ENCODE results near the gene BRAP.
"Not testable (repeated sequence)": the region's sequence is repeated elsewhere in the genome, so short reads cannot be mapped to it uniquely, and the experiment has no call there.

Gene BRAP

GRCh38 chr12:111672822-111673381, 12.9 kb downstream of the BRAP start:
- no peak for DNase-seq

- no peak for DNase-seq
Observed at GRCh38 chr12:111664961-111665865, 20.5 kb downstream of the BRAP start.

GRCh38 chr12:111664499-111664898, 21.3 kb downstream of the BRAP start:
- DNase-seq, result no peak

- DNase-seq, result no peak
Observed at GRCh38 chr12:111656016-111656415, 29.7 kb downstream of the BRAP start.

- no peak for DNase-seq
Observed at GRCh38 chr12:111655356-111655755, 30.4 kb downstream of the BRAP start.

GRCh38 chr12:111653596-111653995, 32.2 kb downstream of the BRAP start:
- DNase-seq, result no peak

- DNase-seq, result not testable (repeated sequence)
Observed at GRCh38 chr12:111652530-111652929, 33.2 kb downstream of the BRAP start.

- DNase-seq, result no peak
Observed at GRCh38 chr12:111650912-111651311, 34.8 kb downstream of the BRAP start.

GRCh38 chr12:111645433-111645832, 40.3 kb downstream of the BRAP start:
- DNase-seq, result no peak

- DNase-seq, result peak in 1 of 2 experiments; percentile 5
Observed at GRCh38 chr12:111643427-111643826, 42.3 kb downstream of the BRAP start.

- DNase-seq, result no peak
Observed at GRCh38 chr12:111642681-111643426, 42.9 kb downstream of the BRAP start.

- DNase-seq, result no peak
Observed at GRCh38 chr12:111640506-111640905, 45.2 kb downstream of the BRAP start.

GRCh38 chr12:111638556-111638955, 47.2 kb downstream of the BRAP start:
- DNase-seq, result no peak

GRCh38 chr12:111636209-111636945, 49.4 kb downstream of the BRAP start:
- no peak for DNase-seq

GRCh38 chr12:111635524-111635923, 50.2 kb downstream of the BRAP start:
- no peak for DNase-seq

- no peak for DNase-seq
Observed at GRCh38 chr12:111628505-111629260, 57.1 kb downstream of the BRAP start.

GRCh38 chr12:111626230-111626629, 59.5 kb downstream of the BRAP start:
- no peak for DNase-seq

GRCh38 chr12:111624540-111624939, 61.2 kb downstream of the BRAP start:
- no peak for DNase-seq

GRCh38 chr12:111617841-111618240, 67.9 kb downstream of the BRAP start:
- not testable (repeated sequence) for DNase-seq

- DNase-seq, result no peak
Observed at GRCh38 chr12:111616177-111616623, 69.6 kb downstream of the BRAP start.

GRCh38 chr12:111607239-111607638, 78.5 kb downstream of the BRAP start:
- DNase-seq, result no peak

GRCh38 chr12:111606767-111607230, 79.0 kb downstream of the BRAP start:
- DNase-seq, result no peak
